Trophoblast cell (in vitro differentiated cells and primary cell): ENCODE data around the gene DDX41.

ENCODE experiments used
- DNase-seq, 2 donors: peaks; one replicate each; pipeline ENCODE4 v3.0.0-alpha.2; 2016
- H2AFZ ChIP-seq: 2 replicates; pipeline ENCODE4 v1.6.1; 2013; ENCODE audit warnings: low read length, moderate library complexity, mild to moderate bottlenecking; ENCODE audit not compliant: insufficient read depth, poor library complexity
- H2AK5ac ChIP-seq: 2 replicates; pipeline ENCODE4 v1.6.1; 2013; ENCODE audit warnings: mild to moderate bottlenecking, low read length
- H2BK120ac ChIP-seq: 2 replicates; pipeline ENCODE4 v1.6.1; 2013; ENCODE audit warnings: low read length, mild to moderate bottlenecking, moderate library complexity; ENCODE audit not compliant: insufficient read depth, poor library complexity
- H2BK12ac ChIP-seq: 2 replicates; pipeline ENCODE4 v1.6.1; 2013; ENCODE audit warnings: mild to moderate bottlenecking, low read length, moderate library complexity
- H2BK5ac ChIP-seq: 2 replicates; pipeline ENCODE4 v1.6.1; 2013; ENCODE audit warnings: low read length, low read depth, moderate library complexity, mild to moderate bottlenecking; ENCODE audit not compliant: poor library complexity
- H3K14ac ChIP-seq: 2 replicates; pipeline ENCODE4 v1.6.1; 2013; ENCODE audit warnings: mild to moderate bottlenecking, low read length
- H3K18ac ChIP-seq: 2 replicates; pipeline ENCODE4 v1.6.1; 2013; ENCODE audit warnings: mild to moderate bottlenecking, low read length
- H3K23ac ChIP-seq: 2 replicates; pipeline ENCODE4 v1.6.1; 2013; ENCODE audit warnings: low read length
- H3K27ac ChIP-seq: 2 replicates; pipeline ENCODE4 v1.5.1; 2013; ENCODE audit warnings: low read depth, mild to moderate bottlenecking, inconsistent platforms, low read length, moderate library complexity
- H3K27me3 ChIP-seq: 2 replicates; pipeline ENCODE4 v1.6.1; 2013; ENCODE audit warnings: inconsistent platforms, mild to moderate bottlenecking, low read length, moderate library complexity; ENCODE audit not compliant: insufficient read depth
- H3K36me3 ChIP-seq, 2 experiments: 1 replicate in 1 of 2; 2 replicates in 1 of 2; pipeline ENCODE4 v1.6.1; 2013; ENCODE audit warnings: low read length in 2 of 2, mild to moderate bottlenecking in 2 of 2, moderate library complexity in 1 of 2; ENCODE audit not compliant: insufficient read depth in 2 of 2, control insufficient read depth in 1 of 2
- H3K4ac ChIP-seq: 2 replicates; pipeline ENCODE4 v1.6.1; 2013; ENCODE audit warnings: low read depth, mild to moderate bottlenecking, low read length, moderate library complexity
- H3K4me1 ChIP-seq, 2 experiments: 1 replicate in 1 of 2; 2 replicates in 1 of 2; pipeline ENCODE4 v1.6.1; 2013; ENCODE audit warnings: low read length in 2 of 2, mild to moderate bottlenecking in 2 of 2, moderate library complexity in 1 of 2; ENCODE audit not compliant: insufficient read depth in 2 of 2, control insufficient read depth in 1 of 2
- H3K4me2 ChIP-seq: 2 replicates; pipeline ENCODE4 v1.6.1; 2013; ENCODE audit warnings: inconsistent platforms, mild to moderate bottlenecking, low read length, moderate library complexity
- H3K4me3 ChIP-seq: 2 replicates; pipeline ENCODE4 v1.5.1; 2013; ENCODE audit warnings: mild to moderate bottlenecking, low read depth, low read length, inconsistent platforms
- H3K79me1 ChIP-seq: one replicate; pipeline ENCODE4 v1.6.1; 2013; ENCODE audit warnings: low read length
- H3K79me2 ChIP-seq: 2 replicates; pipeline ENCODE4 v1.6.1; 2013; ENCODE audit warnings: low read length, mild to moderate bottlenecking; ENCODE audit not compliant: control insufficient read depth, insufficient read depth, poor library complexity
- H3K9ac ChIP-seq: 2 replicates; pipeline ENCODE4 v1.6.1; 2013; ENCODE audit warnings: mild to moderate bottlenecking, low read length
- H3K9me3 ChIP-seq: 2 replicates; pipeline ENCODE4 v1.6.1; 2013; ENCODE audit warnings: low read depth, mild to moderate bottlenecking, control low read depth, inconsistent platforms, low read length; ENCODE audit not compliant: insufficient read depth
- H4K12ac ChIP-seq: 2 replicates; pipeline ENCODE4 v1.6.1; 2013; ENCODE audit warnings: low read depth, mild to moderate bottlenecking, low read length, moderate library complexity
- H4K8ac ChIP-seq: 2 replicates; pipeline ENCODE4 v1.6.1; 2013; ENCODE audit warnings: low read depth, mild to moderate bottlenecking, low read length, moderate library complexity
- H4K91ac ChIP-seq: one replicate; pipeline ENCODE4 v1.6.1; 2013; ENCODE audit warnings: low read depth, mild to moderate bottlenecking, low read length, moderate library complexity
- WGBS: extraction: QIAGEN DNeasy Blood & Tissue Kit; methylation state at CpG from one replicate; pipeline ENCODE4 v1.1.7; 2013; ENCODE audit warnings: missing lambda C conversion rate; ENCODE audit not compliant: insufficient read length, insufficient coverage; ENCODE audit errors: extremely low coverage; 5-methylcytosine and 5-hydroxymethylcytosine counted together

DDX41 gene

GRCh38 chr5:177553671-177554429 lies 37.1 kb upstream of the DDX41 start:
- Histone ChIP-seq H3K4me3 (peak overlapping the region; percentile 88), H3K23ac (peak overlapping the region; percentile 14), H3K4me2 (peak overlapping the region; percentile 89), H2AFZ (peak overlapping the region; percentile 87), H2BK120ac (peak overlapping the region; percentile 68), H3K18ac (peak overlapping the region; percentile 69), H4K12ac (peak overlapping the region; percentile 74), H2AK5ac (peak overlapping the region; percentile 83), H3K36me3 (peaks cover 6% of the 10 kb centered on the region in 2 experiments), H3K79me1 (peaks cover 6% of the 10 kb centered on the region), H2BK5ac (peak overlapping the region; percentile 65), H3K9ac (peak overlapping the region; percentile 94), H3K27me3 (no peaks in the 10 kb centered on the region), H3K9me3 (no peaks in the 10 kb centered on the region), H3K79me2 (peaks cover 16% of the 10 kb centered on the region), H4K91ac (peak overlapping the region; percentile 93), H3K27ac (peak overlapping the region; percentile 34), H3K4me1 (peaks cover 7 to 13% of the 10 kb centered on the region in 2 experiments), H3K14ac (peak overlapping the region; percentile 93), H2BK12ac (no peak overlapping the region), H3K4ac (peak overlapping the region; percentile 25), H4K8ac (peak overlapping the region; percentile 95)
- no CpG with 5 or more reads among the region's 72 CpGs for WGBS
- peak in 1 of 2 donors; percentile 43 for DNase-seq

GRCh38 chr5:177552839-177553455 lies 36.2 kb upstream of the DDX41 start:
- Histone ChIP-seq H3K79me2 (peaks cover 16% of the 10 kb centered on the region), H3K36me3 (peaks cover 6% of the 10 kb centered on the region in 2 experiments), H3K14ac (no peak overlapping the region), H2BK120ac (no peak overlapping the region), H3K9ac (no peak overlapping the region), H3K9me3 (no peaks in the 10 kb centered on the region), H2AK5ac (no peak overlapping the region), H3K4me3 (peak overlapping the region; percentile 88), H3K18ac (no peak overlapping the region), H4K8ac (no peak overlapping the region), H3K23ac (peak overlapping the region; percentile 84), H3K4ac (peak overlapping the region; percentile 25), H3K27me3 (no peaks in the 10 kb centered on the region), H2BK5ac (no peak overlapping the region), H3K4me1 (peaks cover 7 to 13% of the 10 kb centered on the region in 2 experiments), H2BK12ac (no peak overlapping the region), H2AFZ (no peak overlapping the region), H4K91ac (no peak overlapping the region), H3K79me1 (peaks cover 6% of the 10 kb centered on the region), H3K27ac (no peak overlapping the region), H3K4me2 (peak overlapping the region; percentile 89), H4K12ac (no peak overlapping the region)
- no CpG with 5 or more reads among the region's 16 CpGs for WGBS
- DNase-seq: no peak

- Histone ChIP-seq H3K27ac (no peak overlapping the region), H3K4me2 (no peak overlapping the region), H3K4me3 (no peak overlapping the region), H3K4me1 (peaks cover 13 to 27% of the 10 kb centered on the region in 2 experiments), H3K27me3 (no peaks in the 10 kb centered on the region), H3K9ac (no peak overlapping the region), H3K36me3 (peaks cover 6% of the 10 kb centered on the region in 2 experiments), H3K79me1 (peaks cover 6% of the 10 kb centered on the region), H2AFZ (no peak overlapping the region), H3K79me2 (peaks cover 16% of the 10 kb centered on the region), H2BK12ac (no peak overlapping the region), H2AK5ac (no peak overlapping the region), H2BK5ac (no peak overlapping the region), H3K14ac (no peak overlapping the region), H3K18ac (no peak overlapping the region), H2BK120ac (no peak overlapping the region), H4K12ac (no peak overlapping the region), H4K8ac (no peak overlapping the region), H3K23ac (no peak overlapping the region), H3K4ac (no peak overlapping the region), H4K91ac (no peak overlapping the region), H3K9me3 (no peaks in the 10 kb centered on the region)
- no CpG with 5 or more reads among the region's 1 CpG for WGBS
- no peak for DNase-seq
These were observed 33.4 kb upstream of the DDX41 start for GRCh38 chr5:177550122-177550521.

GRCh38 chr5:177548495-177548894 lies 31.7 kb upstream of the DDX41 start:
- no peak overlapping the region for H3K18ac ChIP-seq
- H3K36me3 ChIP-seq: peaks cover 6% of the 10 kb centered on the region in 2 experiments
- H2BK5ac ChIP-seq: no peak overlapping the region
- WGBS: no CpG with 5 or more reads among the region's 1 CpG
- H3K23ac ChIP-seq: no peak overlapping the region
- H3K4me2 ChIP-seq: no peak overlapping the region
- H3K4me1 ChIP-seq: peaks cover 15 to 26% of the 10 kb centered on the region in 2 experiments
- H3K4ac ChIP-seq: no peak overlapping the region
- no peak overlapping the region for H4K8ac ChIP-seq
- no peak overlapping the region for H2AK5ac ChIP-seq
- H3K79me1 ChIP-seq: no peaks in the 10 kb centered on the region
- H3K27me3 ChIP-seq: no peaks in the 10 kb centered on the region
- no peak overlapping the region for H2BK120ac ChIP-seq
- H4K12ac ChIP-seq: no peak overlapping the region
- no peak overlapping the region for H2BK12ac ChIP-seq
- no peak overlapping the region for H3K9ac ChIP-seq
- H3K4me3 ChIP-seq: no peak overlapping the region
- no peak overlapping the region for H3K14ac ChIP-seq
- H4K91ac ChIP-seq: no peak overlapping the region
- H3K9me3 ChIP-seq: no peaks in the 10 kb centered on the region
- no peak overlapping the region for H3K27ac ChIP-seq
- no peak for DNase-seq
- H3K79me2 ChIP-seq: peaks cover 9% of the 10 kb centered on the region
- H2AFZ ChIP-seq: no peak overlapping the region
